Measurements from ENCODE around the gene NFX1.
"Not testable (repeated sequence)": the region's sequence is repeated elsewhere in the genome, so short reads cannot be mapped to it uniquely, and the experiment has no call there.

The NFX1 gene

GRCh38 chr9:33329117-33329563 is 38.8 kb downstream of the NFX1 start:
- Histone ChIP-seq H2BK120ac (ENCODE audit: low read depth, low read length) (no peak overlapping the region), H3K18ac (ENCODE audit: low read length) (no peak overlapping the region), H2AK5ac (ENCODE audit: low read length) (no peak overlapping the region), H4K8ac (ENCODE audit: low read depth, low read length) (no peak overlapping the region), H3K56ac (ENCODE audit: low read length) (no peak overlapping the region), H3K27me3 (ENCODE audit: insufficient read depth, low read length, poor library complexity) (no peaks in the 10 kb centered on the region), H3K4ac (ENCODE audit: low read depth, low read length) (no peak overlapping the region), H4K5ac (ENCODE audit: low read length) (no peak overlapping the region), H3K23ac (ENCODE audit: low read length) (no peak overlapping the region), H2BK15ac (replicated peaks; ENCODE audit: low read depth) (no peak overlapping the region), H3K4me3 (ENCODE audit: low read length) (no peak overlapping the region), H3K36me3 (ENCODE audit: control insufficient read depth, insufficient read depth, low read length) (peaks cover 9% of the 10 kb centered on the region), H3K27ac (ENCODE audit: low read depth, low read length) (no peak overlapping the region), H3K4me2 (ENCODE audit: low read length) (no peak overlapping the region), H3K79me1 (ENCODE audit: low read length) (no peaks in the 10 kb centered on the region), H3K79me2 (ENCODE audit: control insufficient read depth, insufficient read depth, low read length) (no peaks in the 10 kb centered on the region), H3K9ac (ENCODE audit: low read length) (no peak overlapping the region), H2BK5ac (ENCODE audit: low read length) (no peak overlapping the region), H3K4me1 (ENCODE audit: control insufficient read depth, low read depth, low read length) (no peaks in the 10 kb centered on the region)
- no CpG with 5 or more reads among the region's 4 CpGs for WGBS (ENCODE audit: extremely low coverage, insufficient coverage, low lambda C conversion rate)
- no peak for DNase-seq

GRCh38 chr9:33329979-33330378 is 39.7 kb downstream of the NFX1 start:
- Histone ChIP-seq H3K4me1 (ENCODE audit: control insufficient read depth, low read depth, low read length) (no peaks in the 10 kb centered on the region), H4K8ac (ENCODE audit: low read depth, low read length) (no peak overlapping the region), H3K18ac (ENCODE audit: low read length) (no peak overlapping the region), H3K79me1 (ENCODE audit: low read length) (no peaks in the 10 kb centered on the region), H2AK5ac (ENCODE audit: low read length) (no peak overlapping the region), H3K27ac (ENCODE audit: low read depth, low read length) (no peak overlapping the region), H3K4me2 (ENCODE audit: low read length) (no peak overlapping the region), H4K5ac (ENCODE audit: low read length) (no peak overlapping the region), H3K4me3 (ENCODE audit: low read length) (no peak overlapping the region), H3K4ac (ENCODE audit: low read depth, low read length) (no peak overlapping the region), H2BK5ac (ENCODE audit: low read length) (no peak overlapping the region), H2BK15ac (replicated peaks; ENCODE audit: low read depth) (no peak overlapping the region), H3K56ac (ENCODE audit: low read length) (no peak overlapping the region), H2BK120ac (ENCODE audit: low read depth, low read length) (no peak overlapping the region), H3K9ac (ENCODE audit: low read length) (no peak overlapping the region), H3K79me2 (ENCODE audit: control insufficient read depth, insufficient read depth, low read length) (no peaks in the 10 kb centered on the region), H3K27me3 (ENCODE audit: insufficient read depth, low read length, poor library complexity) (no peaks in the 10 kb centered on the region), H3K23ac (ENCODE audit: low read length) (no peak overlapping the region), H3K36me3 (ENCODE audit: control insufficient read depth, insufficient read depth, low read length) (peaks cover 9% of the 10 kb centered on the region)
- WGBS (ENCODE audit: extremely low coverage, insufficient coverage, low lambda C conversion rate), result no CpG with 5 or more reads among the region's 5 CpGs
- DNase-seq, result no peak

- peaks cover 9% of the 10 kb centered on the region for H3K36me3 ChIP-seq (ENCODE audit: control insufficient read depth, insufficient read depth, low read length)
- H3K56ac ChIP-seq (ENCODE audit: low read length), result no peak overlapping the region
- no peak overlapping the region for H3K27ac ChIP-seq (ENCODE audit: low read depth, low read length)
- WGBS (ENCODE audit: extremely low coverage, insufficient coverage, low lambda C conversion rate), result no CpG with 5 or more reads among the region's 3 CpGs
- H3K4me1 ChIP-seq (ENCODE audit: control insufficient read depth, low read depth, low read length), result no peaks in the 10 kb centered on the region
- no peak overlapping the region for H3K4ac ChIP-seq (ENCODE audit: low read depth, low read length)
- H3K23ac ChIP-seq (ENCODE audit: low read length), result no peak overlapping the region
- no peak overlapping the region for H3K9ac ChIP-seq (ENCODE audit: low read length)
- no peak overlapping the region for H2BK15ac ChIP-seq (replicated peaks; ENCODE audit: low read depth)
- DNase-seq, result no peak
- no peak overlapping the region for H2BK5ac ChIP-seq (ENCODE audit: low read length)
- H2AK5ac ChIP-seq (ENCODE audit: low read length), result no peak overlapping the region
- no peak overlapping the region for H2BK120ac ChIP-seq (ENCODE audit: low read depth, low read length)
- no peak overlapping the region for H3K4me2 ChIP-seq (ENCODE audit: low read length)
- no peaks in the 10 kb centered on the region for H3K79me2 ChIP-seq (ENCODE audit: control insufficient read depth, insufficient read depth, low read length)
- no peak overlapping the region for H3K4me3 ChIP-seq (ENCODE audit: low read length)
- H3K18ac ChIP-seq (ENCODE audit: low read length), result no peak overlapping the region
- H4K5ac ChIP-seq (ENCODE audit: low read length), result no peak overlapping the region
- no peaks in the 10 kb centered on the region for H3K79me1 ChIP-seq (ENCODE audit: low read length)
- H4K8ac ChIP-seq (ENCODE audit: low read depth, low read length), result no peak overlapping the region
- no peaks in the 10 kb centered on the region for H3K27me3 ChIP-seq (ENCODE audit: insufficient read depth, low read length, poor library complexity)
Observed at GRCh38 chr9:33331377-33331891, 41.1 kb downstream of the NFX1 start.

- Histone ChIP-seq H4K5ac (ENCODE audit: low read length) (no peak overlapping the region), H3K4ac (ENCODE audit: low read depth, low read length) (no peak overlapping the region), H3K79me1 (ENCODE audit: low read length) (no peaks in the 10 kb centered on the region), H3K18ac (ENCODE audit: low read length) (no peak overlapping the region), H3K4me3 (ENCODE audit: low read length) (no peak overlapping the region), H3K27ac (ENCODE audit: low read depth, low read length) (no peak overlapping the region), H2AK5ac (ENCODE audit: low read length) (no peak overlapping the region), H3K4me2 (ENCODE audit: low read length) (no peak overlapping the region), H3K79me2 (ENCODE audit: control insufficient read depth, insufficient read depth, low read length) (no peaks in the 10 kb centered on the region), H3K4me1 (ENCODE audit: control insufficient read depth, low read depth, low read length) (no peaks in the 10 kb centered on the region), H4K8ac (ENCODE audit: low read depth, low read length) (no peak overlapping the region), H3K36me3 (ENCODE audit: control insufficient read depth, insufficient read depth, low read length) (peaks cover 9% of the 10 kb centered on the region), H3K27me3 (ENCODE audit: insufficient read depth, low read length, poor library complexity) (no peaks in the 10 kb centered on the region), H3K23ac (ENCODE audit: low read length) (no peak overlapping the region), H2BK5ac (ENCODE audit: low read length) (no peak overlapping the region), H3K56ac (ENCODE audit: low read length) (no peak overlapping the region), H2BK15ac (replicated peaks; ENCODE audit: low read depth) (no peak overlapping the region), H3K9ac (ENCODE audit: low read length) (no peak overlapping the region), H2BK120ac (ENCODE audit: low read depth, low read length) (no peak overlapping the region)
- WGBS (ENCODE audit: extremely low coverage, insufficient coverage, low lambda C conversion rate), result no CpG with 5 or more reads among the region's 2 CpGs
- DNase-seq, result no peak
Observed at GRCh38 chr9:33332011-33332410, 41.7 kb downstream of the NFX1 start.

GRCh38 chr9:33332956-33333355 is 42.6 kb downstream of the NFX1 start:
- H3K23ac ChIP-seq (ENCODE audit: low read length); H3K79me2 ChIP-seq (ENCODE audit: control insufficient read depth, insufficient read depth, low read length); H2BK15ac ChIP-seq (replicated peaks; ENCODE audit: low read depth); H4K8ac ChIP-seq (ENCODE audit: low read depth, low read length); H2BK120ac ChIP-seq (ENCODE audit: low read depth, low read length); H3K27ac ChIP-seq (ENCODE audit: low read depth, low read length); H3K79me1 ChIP-seq (ENCODE audit: low read length); H3K56ac ChIP-seq (ENCODE audit: low read length); H3K27me3 ChIP-seq (ENCODE audit: insufficient read depth, low read length, poor library complexity); H3K4me2 ChIP-seq (ENCODE audit: low read length); DNase-seq; H3K36me3 ChIP-seq (ENCODE audit: control insufficient read depth, insufficient read depth, low read length); H3K4me3 ChIP-seq (ENCODE audit: low read length); H2AK5ac ChIP-seq (ENCODE audit: low read length); H3K4ac ChIP-seq (ENCODE audit: low read depth, low read length); H4K5ac ChIP-seq (ENCODE audit: low read length); H3K4me1 ChIP-seq (ENCODE audit: control insufficient read depth, low read depth, low read length); H2BK5ac ChIP-seq (ENCODE audit: low read length); H3K9ac ChIP-seq (ENCODE audit: low read length); H3K18ac ChIP-seq (ENCODE audit: low read length): not testable (repeated sequence)
- no CpG with 5 or more reads among the region's 7 CpGs for WGBS (ENCODE audit: extremely low coverage, insufficient coverage, low lambda C conversion rate)

- Histone ChIP-seq H3K23ac (ENCODE audit: low read length) (no peak overlapping the region), H4K5ac (ENCODE audit: low read length) (no peak overlapping the region), H3K4me2 (ENCODE audit: low read length) (no peak overlapping the region), H3K79me2 (ENCODE audit: control insufficient read depth, insufficient read depth, low read length) (no peaks in the 10 kb centered on the region), H2AK5ac (ENCODE audit: low read length) (no peak overlapping the region), H3K36me3 (ENCODE audit: control insufficient read depth, insufficient read depth, low read length) (peaks cover 13% of the 10 kb centered on the region), H2BK15ac (replicated peaks; ENCODE audit: low read depth) (no peak overlapping the region), H4K8ac (ENCODE audit: low read depth, low read length) (no peak overlapping the region), H3K56ac (ENCODE audit: low read length) (no peak overlapping the region), H3K9ac (ENCODE audit: low read length) (no peak overlapping the region), H3K18ac (ENCODE audit: low read length) (no peak overlapping the region), H3K4ac (ENCODE audit: low read depth, low read length) (no peak overlapping the region), H3K79me1 (ENCODE audit: low read length) (no peaks in the 10 kb centered on the region), H2BK5ac (ENCODE audit: low read length) (no peak overlapping the region), H2BK120ac (ENCODE audit: low read depth, low read length) (no peak overlapping the region), H3K27me3 (ENCODE audit: insufficient read depth, low read length, poor library complexity) (no peaks in the 10 kb centered on the region), H3K4me3 (ENCODE audit: low read length) (no peak overlapping the region), H3K27ac (ENCODE audit: low read depth, low read length) (no peak overlapping the region), H3K4me1 (ENCODE audit: control insufficient read depth, low read depth, low read length) (no peaks in the 10 kb centered on the region)
- peak; percentile 47 for DNase-seq
- no CpG with 5 or more reads among the region's 3 CpGs for WGBS (ENCODE audit: extremely low coverage, insufficient coverage, low lambda C conversion rate)
Observed at GRCh38 chr9:33340186-33340585, 49.9 kb downstream of the NFX1 start.

Data from mesendoderm (in vitro differentiated cells).